H9 (cell line): ENCODE results near the gene RABL6. TPM values are rescaled to one million over a fixed set of nuclear protein-coding genes. Genes with fewer than 3 reads are reported as not detected.

Experiments
- DNase-seq: peaks from one replicate; pipeline ENCODE4 v3.0.0-alpha.2; 2017
- H2AFZ ChIP-seq: one replicate; pipeline ENCODE4 v1.6.1; 2013; ENCODE audit warnings: mild to moderate bottlenecking, low read length, control low read depth, moderate library complexity
- H2AK5ac ChIP-seq: 2 replicates; pipeline ENCODE4 v1.6.1; 2013; ENCODE audit warnings: low read length, control low read depth, mixed read lengths; ENCODE audit not compliant: insufficient read length
- H2BK120ac ChIP-seq: one replicate; pipeline ENCODE4 v1.6.1; 2013; ENCODE audit warnings: low read depth, mild to moderate bottlenecking, low read length, control low read depth, inconsistent platforms; ENCODE audit not compliant: poor library complexity, severe bottlenecking
- H2BK12ac ChIP-seq: 2 replicates; pipeline ENCODE4 v1.6.1; 2013; ENCODE audit warnings: low read length, control low read depth, mixed read lengths, low read depth; ENCODE audit not compliant: insufficient read length
- H2BK15ac ChIP-seq: 2 replicates; pipeline ENCODE4 v1.6.1; 2013; ENCODE audit warnings: low read depth, low read length, control low read depth
- H2BK20ac ChIP-seq: one replicate; pipeline ENCODE4 v1.6.1; 2013; ENCODE audit warnings: low read depth, mild to moderate bottlenecking, low read length, control low read depth, inconsistent platforms; ENCODE audit not compliant: poor library complexity, severe bottlenecking
- H2BK5ac ChIP-seq: 2 replicates; pipeline ENCODE4 v1.6.1; 2013; ENCODE audit warnings: low read length, control low read depth, mixed read lengths; ENCODE audit not compliant: insufficient read length
- H3K14ac ChIP-seq: 2 replicates; pipeline ENCODE4 v1.6.1; 2013; ENCODE audit warnings: low read length, control low read depth; ENCODE audit not compliant: insufficient read depth
- H3K18ac ChIP-seq: 2 replicates; pipeline ENCODE4 v1.6.1; 2013; ENCODE audit warnings: low read depth, mild to moderate bottlenecking, mixed read lengths, low read length, control low read depth; ENCODE audit not compliant: insufficient read length
- H3K23ac ChIP-seq: 2 replicates; pipeline ENCODE4 v1.6.1; 2013; ENCODE audit warnings: low read length, control low read depth, mixed read lengths, low read depth; ENCODE audit not compliant: insufficient read length
- H3K23me2 ChIP-seq: 2 replicates; pipeline ENCODE4 v1.6.1; 2013; ENCODE audit warnings: low read depth, mild to moderate bottlenecking, mixed read lengths, low read length, control low read depth; ENCODE audit not compliant: insufficient read length, poor library complexity, severe bottlenecking
- H3K27ac ChIP-seq: 2 replicates; pipeline ENCODE4 v1.5.1; 2013; ENCODE audit warnings: low read length, control low read depth, mixed read lengths, low read depth; ENCODE audit not compliant: insufficient read length
- H3K27me3 ChIP-seq: 2 replicates; pipeline ENCODE4 v1.6.1; 2013; ENCODE audit warnings: low read length, control low read depth, inconsistent platforms; ENCODE audit not compliant: insufficient read depth
- H3K4ac ChIP-seq: 2 replicates; pipeline ENCODE4 v1.6.1; 2013; ENCODE audit warnings: low read depth, mild to moderate bottlenecking, control low read depth, inconsistent platforms, low read length, moderate library complexity
- H3K4me1 ChIP-seq: 2 replicates; pipeline ENCODE4 v1.6.1; 2013; ENCODE audit warnings: low read length, control low read depth, inconsistent platforms; ENCODE audit not compliant: insufficient read depth
- H3K4me2 ChIP-seq: 2 replicates; pipeline ENCODE4 v1.6.1; 2013; ENCODE audit warnings: low read length, control low read depth, mixed read lengths; ENCODE audit not compliant: insufficient read length, insufficient read depth
- H3K56ac ChIP-seq: 2 replicates; pipeline ENCODE4 v1.6.1; 2013; ENCODE audit warnings: low read depth, mild to moderate bottlenecking, mixed read lengths, low read length, control low read depth; ENCODE audit not compliant: insufficient read length
- H3K79me1 ChIP-seq: 2 replicates; pipeline ENCODE4 v1.6.1; 2013; ENCODE audit warnings: low read depth, mild to moderate bottlenecking, moderate library complexity, low read length, control low read depth, inconsistent platforms; ENCODE audit not compliant: insufficient read depth, poor library complexity, severe bottlenecking
- H3K79me2 ChIP-seq: 2 replicates; pipeline ENCODE4 v1.6.1; 2013; ENCODE audit warnings: low read length, control low read depth, inconsistent platforms; ENCODE audit not compliant: insufficient read depth
- H3K9ac ChIP-seq: 2 replicates; pipeline ENCODE4 v1.6.1; 2013; ENCODE audit warnings: low read length, control low read depth, mixed read lengths; ENCODE audit not compliant: insufficient read length; ENCODE audit errors: extremely low read depth
- H3K9me3 ChIP-seq: one replicate; pipeline ENCODE4 v1.6.1; 2013; ENCODE audit warnings: low read depth, low read length, inconsistent platforms; ENCODE audit not compliant: control insufficient read depth
- H3T11ph ChIP-seq: one replicate; pipeline ENCODE4 v1.6.1; 2013; ENCODE audit warnings: mild to moderate bottlenecking, low read length, control low read depth, inconsistent platforms
- H4K20me1 ChIP-seq: one replicate; pipeline ENCODE4 v1.6.1; 2013; ENCODE audit not compliant: control insufficient read depth, insufficient read length, insufficient read depth
- H4K5ac ChIP-seq: 2 replicates; pipeline ENCODE4 v1.6.1; 2013; ENCODE audit warnings: low read depth, mild to moderate bottlenecking, mixed read lengths, low read length, control low read depth; ENCODE audit not compliant: insufficient read length
- H4K8ac ChIP-seq: replicated peaks from 2 replicates; pipeline ENCODE4 v1.6.1; 2013; ENCODE audit warnings: low read length, control low read depth, mixed read lengths, low read depth; ENCODE audit not compliant: insufficient read length
- H4K91ac ChIP-seq: 2 replicates; pipeline ENCODE4 v1.6.1; 2013; ENCODE audit warnings: low read depth, mild to moderate bottlenecking, moderate library complexity, mixed read lengths, low read length, control low read depth; ENCODE audit not compliant: insufficient read length
- H3K27ac Mint-ChIP-seq, 3 experiments: 2 replicates in 2 of 3; 3 replicates in 1 of 3; pipeline ENCODE4 v1.8.0; 2020 to 2021; ENCODE audit warnings: mixed read lengths in 3 of 3, mild to moderate bottlenecking in 1 of 3, moderate library complexity in 1 of 3
- H3K27me3 Mint-ChIP-seq: 2 replicates; pipeline ENCODE4 v1.8.0; 2021; ENCODE audit warnings: low read depth, mild to moderate bottlenecking, moderate library complexity, mixed read lengths
- H3K36me3 Mint-ChIP-seq, 3 experiments: 2 replicates in 2 of 3; 3 replicates in 1 of 3; pipeline ENCODE4 v1.8.0; 2020 to 2021; ENCODE audit warnings: low read depth in 3 of 3, mixed read lengths in 3 of 3; ENCODE audit not compliant: insufficient read depth in 1 of 3
- H3K4me1 Mint-ChIP-seq, 2 experiments: 2 replicates each; pipeline ENCODE4 v1.8.0; 2020; ENCODE audit warnings: mixed read lengths in 2 of 2
- H3K4me3 Mint-ChIP-seq, 2 experiments: 2 replicates in 1 of 2; 3 replicates in 1 of 2; pipeline ENCODE4 v1.8.0; 2020 to 2021; ENCODE audit warnings: mild to moderate bottlenecking in 2 of 2, mixed read lengths in 2 of 2, moderate library complexity in 1 of 2
- H3K9me3 Mint-ChIP-seq, 2 experiments: 2 replicates in 1 of 2; 3 replicates in 1 of 2; pipeline ENCODE4 v1.8.0; 2020; ENCODE audit warnings: mild to moderate bottlenecking in 2 of 2, mixed read lengths in 2 of 2, moderate library complexity in 1 of 2
- CTCF ChIP-seq: fragments of 200-600 bp; sonication (generic); conservative IDR thresholded peaks from 3 replicates; pipeline ENCODE4 v1.8.0; 2021; ENCODE audit warnings: antibody characterized with exemption, mild to moderate bottlenecking
- WGBS: extraction: QIAGEN DNeasy Blood & Tissue Kit; methylation state at CpG from one replicate; pipeline ENCODE4 v1.1.7; 2013; ENCODE audit warnings: missing lambda C conversion rate, low lambda C conversion rate, mixed read lengths; ENCODE audit not compliant: insufficient read length; ENCODE audit errors: extremely low coverage; 5-methylcytosine and 5-hydroxymethylcytosine counted together
- total RNA-seq: library from RNA; stranded (reverse); gene quantifications from 2 replicates; pipeline ENCODE4 v1.2.1, GENCODE V29; 2021

Gene RABL6
- total RNA-seq, 1 experiment from 2014 or later, result 108 TPM

GRCh38 chr9:136808075-136808805 lies 492 bp downstream of the RABL6 start:
- H4K91ac ChIP-seq, result no peak overlapping the region
- peaks cover 11% of the 10 kb centered on the region for H3K79me1 ChIP-seq
- no peak overlapping the region for H2AFZ ChIP-seq
- WGBS, result no CpG with 5 or more reads among the region's 93 CpGs
- peak overlapping the region; percentile 88 for H3K4me2 ChIP-seq
- H3K23me2 ChIP-seq, result peaks cover 15% of the 10 kb centered on the region
- peak overlapping the region; percentile 81 for H3K9ac ChIP-seq
- H3K9me3 ChIP-seq, result no peaks in the 10 kb centered on the region
- no peak overlapping the region for H4K8ac ChIP-seq
- Mint-ChIP-seq H3K36me3 (peaks cover 31 to 53% (median 44%) of the 10 kb centered on the region in 3 experiments; a peak in 6 of 7 replicates), H3K4me1 (peaks cover 16 to 27% of the 10 kb centered on the region in 2 experiments), H3K4me3 (peak overlapping the region; percentile 77 to 85), H3K27ac (no peak overlapping the region; a peak in 1 of 7 replicates), H3K27me3 (peaks cover 14% of the 10 kb centered on the region), H3K9me3 (no peaks in the 10 kb centered on the region)
- no peak overlapping the region for H2BK120ac ChIP-seq
- peaks cover 4% of the 10 kb centered on the region for H4K20me1 ChIP-seq
- no peak overlapping the region for H3T11ph ChIP-seq
- H3K27ac ChIP-seq, result no peak overlapping the region
- no peak overlapping the region for H3K23ac ChIP-seq
- no peaks in the 10 kb centered on the region for H3K4me1 ChIP-seq
- DNase-seq, result peak; percentile 34
- no peak for TF ChIP-seq CTCF
- H2BK20ac ChIP-seq, result no peak overlapping the region
- H2AK5ac ChIP-seq, result no peak overlapping the region
- H2BK12ac ChIP-seq, result no peak overlapping the region
- peak overlapping the region; percentile 85 for H3K14ac ChIP-seq
- peaks cover 9% of the 10 kb centered on the region; the same call in 1 of the 2 replicates for H3K79me2 ChIP-seq
- H3K18ac ChIP-seq, result no peak overlapping the region
- no peak overlapping the region for H2BK15ac ChIP-seq
- no peak overlapping the region for H3K56ac ChIP-seq
- no peak overlapping the region for H4K5ac ChIP-seq
- H3K4ac ChIP-seq, result no peak overlapping the region
- H2BK5ac ChIP-seq, result no peak overlapping the region
- H3K27me3 ChIP-seq, result no peaks in the 10 kb centered on the region; the same call in 1 of the 2 replicates
